Activated CD4-positive, alpha-beta T cell treated with anti-CD3 and anti-CD28 coated beads for 24 hours (primary cell): Measurements from ENCODE around the gene GRAMD4.
"Not testable (repeated sequence)": the region's sequence is repeated elsewhere in the genome, so short reads cannot be mapped to it uniquely, and the experiment has no call there.

ENCODE experiments used
- DNase-seq, 2 donors: peaks; one replicate each; pipeline ENCODE4 v3.0.0-alpha.2; 2020; ENCODE audit warnings: low read depth in 2 of 2

The GRAMD4 gene

GRCh38 chr22:46637711-46638600 lies 17.8 kb downstream of the GRAMD4 start:
- DNase-seq = no peak

GRCh38 chr22:46638601-46639431 lies 18.6 kb downstream of the GRAMD4 start:
- no peak for DNase-seq

- DNase-seq = no peak
Measured at GRCh38 chr22:46639843-46640242, 19.7 kb downstream of the GRAMD4 start.

- DNase-seq = no peak
Measured at GRCh38 chr22:46640293-46641055, 20.3 kb downstream of the GRAMD4 start.

GRCh38 chr22:46641811-46642266 lies 21.7 kb downstream of the GRAMD4 start:
- no peak for DNase-seq

GRCh38 chr22:46642840-46643480 lies 22.8 kb downstream of the GRAMD4 start:
- not testable (repeated sequence) for DNase-seq

GRCh38 chr22:46646531-46647215 lies 26.5 kb downstream of the GRAMD4 start:
- no peak for DNase-seq

GRCh38 chr22:46648225-46648820 lies 28.1 kb downstream of the GRAMD4 start:
- not testable (repeated sequence) for DNase-seq

- no peak for DNase-seq
Measured at GRCh38 chr22:46649141-46650077, 29.2 kb downstream of the GRAMD4 start.

- DNase-seq = no peak
Measured at GRCh38 chr22:46650078-46650810, 30.1 kb downstream of the GRAMD4 start.

GRCh38 chr22:46651316-46651715 lies 31.1 kb downstream of the GRAMD4 start:
- DNase-seq = no peak

GRCh38 chr22:46652081-46652846 lies 32.1 kb downstream of the GRAMD4 start:
- DNase-seq = no peak

GRCh38 chr22:46652847-46653331 lies 32.7 kb downstream of the GRAMD4 start:
- DNase-seq = no peak

GRCh38 chr22:46653596-46653995 lies 33.4 kb downstream of the GRAMD4 start:
- DNase-seq = no peak

- DNase-seq = no peak
Measured at GRCh38 chr22:46654426-46654825, 34.2 kb downstream of the GRAMD4 start.

GRCh38 chr22:46654927-46655595 lies 34.9 kb downstream of the GRAMD4 start:
- DNase-seq = no peak
